Neural crest cell (in vitro differentiated cells): Measurements from ENCODE around the gene UGCG. TPM values are rescaled to one million over a fixed set of nuclear protein-coding genes. Genes with fewer than 3 reads are reported as not detected.

Experiments
- DNase-seq: peaks from one replicate; pipeline ENCODE4 v3.0.0; 2021; ENCODE audit warnings: low read depth, mixed read lengths, low spot score
- H3K27ac Mint-ChIP-seq: one replicate; pipeline ENCODE4 v1.8.0; 2021; ENCODE audit warnings: mild to moderate bottlenecking, mixed read lengths; ENCODE audit not compliant: unreplicated experiment
- H3K27me3 Mint-ChIP-seq: 2 replicates; pipeline ENCODE4 v1.8.0; 2021; ENCODE audit warnings: low read depth, mild to moderate bottlenecking, mixed read lengths
- H3K36me3 Mint-ChIP-seq: 2 replicates; pipeline ENCODE4 v1.8.0; 2021; ENCODE audit warnings: low read depth, mild to moderate bottlenecking, mixed read lengths
- H3K4me1 Mint-ChIP-seq: 2 replicates; pipeline ENCODE4 v1.8.0; 2021; ENCODE audit warnings: mixed read lengths
- H3K4me3 Mint-ChIP-seq: one replicate; pipeline ENCODE4 v1.8.0; 2021; ENCODE audit warnings: mild to moderate bottlenecking, mixed read lengths
- H3K9me3 Mint-ChIP-seq: 2 replicates; pipeline ENCODE4 v1.8.0; 2021; ENCODE audit warnings: mixed read lengths
- CTCF ChIP-seq: fragments of 200-600 bp; sonication (generic); conservative IDR thresholded peaks from 2 replicates; pipeline ENCODE4 v1.5.0; 2021; ENCODE audit warnings: antibody characterized with exemption, mild to moderate bottlenecking
- long read RNA-seq: library from polyadenylated mRNA; unstranded; transcript quantifications from one replicate; pipeline ENCODE4 v2.0.0, GENCODE V29; 2020
- total RNA-seq: library from RNA; stranded (reverse); gene quantifications from 2 replicates; pipeline ENCODE4 v1.2.1, GENCODE V29; 2021

The UGCG gene
- total RNA-seq, result 20.6 and 21.2 TPM in 2 replicates
- long read RNA-seq, full-length matches to known transcripts, result 21 of 29 reads
- long read RNA-seq, partial matches to known transcripts, result 0 of 29 reads
- long read RNA-seq, other reads (novel, unspliced or antisense), result 8 of 29 reads

- Mint-ChIP-seq H3K36me3 (no peaks in the 10 kb centered on the region), H3K4me1 (peaks cover 6% of the 10 kb centered on the region), H3K27ac (peak within 1 kb of the TSS; percentile 86), H3K27me3 (no peaks in the 10 kb centered on the region), H3K9me3 (no peaks in the 10 kb centered on the region), H3K4me3 (peak within 1 kb of the TSS; percentile 95)
- no peak for TF ChIP-seq CTCF
- peak; percentile 80 for DNase-seq
Measured at GRCh38 chr9:111895996-111896941, at the start of gene UGCG. UGCG (plus strand) TSS chr9:111896814; CDS start chr9:111897216, 402 bp downstream.

GRCh38 chr9:111851553-111851952, 45.1 kb upstream of the UGCG start:
- no peak for TF ChIP-seq CTCF
- no peaks in the 10 kb centered on the region for H3K36me3 Mint-ChIP-seq
- no peak overlapping the region for H3K4me3 Mint-ChIP-seq
- H3K27ac Mint-ChIP-seq, result no peak overlapping the region
- H3K4me1 Mint-ChIP-seq, result no peaks in the 10 kb centered on the region
- no peak for DNase-seq
- H3K9me3 Mint-ChIP-seq, result no peaks in the 10 kb centered on the region
- no peaks in the 10 kb centered on the region for H3K27me3 Mint-ChIP-seq

- H3K4me1 Mint-ChIP-seq, result no peaks in the 10 kb centered on the region
- DNase-seq, result no peak
- no peaks in the 10 kb centered on the region for H3K27me3 Mint-ChIP-seq
- H3K9me3 Mint-ChIP-seq, result peaks cover 2% of the 10 kb centered on the region
- H3K27ac Mint-ChIP-seq, result no peak overlapping the region
- no peak for TF ChIP-seq CTCF
- H3K36me3 Mint-ChIP-seq, result no peaks in the 10 kb centered on the region
- no peak overlapping the region for H3K4me3 Mint-ChIP-seq
Measured at GRCh38 chr9:111852291-111852690, 44.3 kb upstream of the UGCG start.

GRCh38 chr9:111853450-111853827, 43.2 kb upstream of the UGCG start:
- TF ChIP-seq CTCF, result no peak
- Mint-ChIP-seq H3K4me1 (no peaks in the 10 kb centered on the region), H3K4me3 (no peak overlapping the region), H3K27ac (no peak overlapping the region), H3K27me3 (no peaks in the 10 kb centered on the region), H3K9me3 (peaks cover 2% of the 10 kb centered on the region), H3K36me3 (no peaks in the 10 kb centered on the region)
- DNase-seq, result no peak

GRCh38 chr9:111854799-111855198, 41.8 kb upstream of the UGCG start:
- Mint-ChIP-seq H3K4me1 (no peaks in the 10 kb centered on the region), H3K27me3 (no peaks in the 10 kb centered on the region), H3K4me3 (no peak overlapping the region), H3K27ac (no peak overlapping the region), H3K9me3 (peaks cover 2% of the 10 kb centered on the region), H3K36me3 (no peaks in the 10 kb centered on the region)
- no peak for TF ChIP-seq CTCF
- no peak for DNase-seq
